Motor neuron (in vitro differentiated cells): ENCODE results near the gene CCDC9B. TPM values are rescaled to one million over a fixed set of nuclear protein-coding genes. Genes with fewer than 3 reads are reported as not detected.

Experiments used
- ATAC-seq, 8 experiments: fragments of 200-7000 bp; cut with Tn5 transposase; replicated peaks in 6 of 8; 2 replicates each; pipeline ENCODE4 v1.8.0; 2021; ENCODE audit warnings: mild to moderate bottlenecking in 8 of 8, moderate library complexity in 8 of 8
- H3K27ac ChIP-seq, 2 donors: fragments of 250-450 bp; sonication (Bioruptor Pico); 2 replicates each; pipeline ENCODE4 v1.9.0; 2021; ENCODE audit warnings: antibody characterized with exemption in 2 of 2, mild to moderate bottlenecking in 2 of 2, moderate library complexity in 1 of 2
- H3K4me1 ChIP-seq, 2 donors: fragments of 250-450 bp; sonication (Bioruptor Pico); replicated peaks in 1 of 2; 2 replicates each; pipeline ENCODE4 v1.6.1; 2021; ENCODE audit warnings: antibody characterized with exemption in 2 of 2, mild to moderate bottlenecking in 2 of 2, moderate library complexity in 1 of 2
- H3K4me3 ChIP-seq, 5 donors: fragments of 250-450 bp; sonication (Bioruptor Pico); 2 replicates each; pipeline ENCODE4 v1.9.0; 2021; ENCODE audit warnings: antibody characterized with exemption in 5 of 5, mild to moderate bottlenecking in 5 of 5, moderate library complexity in 4 of 5
- WGBS, 10 experiments: fragments of 450-650 bp; shearing (Covaris generic); methylation state at CpG; one replicate each; pipeline ENCODE4 v1.0.0; 2022; 5-methylcytosine and 5-hydroxymethylcytosine counted together
- in situ Hi-C, 9 experiments: fragments of 400-800 bp; cut with MboI; loops; one replicate each; pipeline ENCODE4 v1.15.0; 2021; ENCODE audit warnings: low sequenced_read_pairs in 9 of 9, low pct_unique_long_range_greater_than_20kb in 2 of 9; ENCODE audit not compliant: unreplicated experiment in 9 of 9
- total RNA-seq, 8 experiments: library from RNA; unstranded; fragments of 300-600 nt; gene quantifications; 2 replicates each; pipeline versions ENCODE4 v1.2.3 to v1.2.4, GENCODE V29; 2022

CCDC9B gene
- total RNA-seq, 8 experiments from 2014 or later = 0.50 to 32.6 (median 1.9) TPM

DNA sequence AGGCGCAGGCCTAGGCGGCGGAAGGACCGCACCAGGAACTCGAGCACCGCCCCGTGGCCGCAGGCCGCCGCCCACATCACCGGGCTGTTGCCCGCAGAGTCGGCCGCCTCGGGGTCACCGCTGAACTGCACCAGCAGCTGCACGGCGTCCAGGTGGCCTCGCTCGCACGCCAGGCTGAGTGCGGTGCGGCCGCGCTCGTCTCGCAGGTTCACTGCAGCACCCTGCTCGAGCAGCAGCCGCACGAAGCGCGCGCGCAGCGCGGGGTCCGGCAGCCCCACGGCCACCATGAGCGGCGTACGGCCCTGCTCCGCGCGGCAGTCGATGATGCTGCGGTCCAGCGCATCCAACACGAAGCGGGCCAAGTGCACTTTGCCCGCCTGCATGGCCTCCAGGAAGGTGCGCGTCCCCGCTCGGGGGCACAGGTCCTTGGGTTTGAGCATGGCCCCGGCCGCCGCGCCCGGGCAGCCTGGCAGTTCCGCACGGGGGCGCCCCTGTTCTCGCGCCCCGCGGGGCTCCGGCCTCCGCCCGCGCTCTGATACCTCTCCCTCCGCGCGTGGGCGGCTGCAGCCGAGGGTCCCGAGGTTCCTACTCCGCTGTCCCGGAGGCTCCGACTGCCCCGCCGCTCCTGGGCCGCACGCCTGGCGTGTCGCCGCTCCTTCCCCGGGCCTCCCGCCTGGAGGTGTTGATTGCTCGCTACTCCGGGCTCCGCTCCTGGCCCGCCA is 58.4 kb downstream of the CCDC9B start:
- in situ Hi-C loops = no loop called here
- H3K4me1 ChIP-seq = peaks cover 27 to 38% of the 10 kb centered on the region in 2 donors
- 0 to 50% (median 6%) methylated on average over 2 to 9 of the region's 92 CpGs; no CpG with 5 or more reads in 6 of the 10 experiments for WGBS, 10 experiments
- H3K27ac ChIP-seq = no peak overlapping the region
- ATAC-seq = peak; percentile 5 to 67 (median 54)
- H3K4me3 ChIP-seq = peak overlapping the region; percentile 13 to 34 (median 19)

DNA sequence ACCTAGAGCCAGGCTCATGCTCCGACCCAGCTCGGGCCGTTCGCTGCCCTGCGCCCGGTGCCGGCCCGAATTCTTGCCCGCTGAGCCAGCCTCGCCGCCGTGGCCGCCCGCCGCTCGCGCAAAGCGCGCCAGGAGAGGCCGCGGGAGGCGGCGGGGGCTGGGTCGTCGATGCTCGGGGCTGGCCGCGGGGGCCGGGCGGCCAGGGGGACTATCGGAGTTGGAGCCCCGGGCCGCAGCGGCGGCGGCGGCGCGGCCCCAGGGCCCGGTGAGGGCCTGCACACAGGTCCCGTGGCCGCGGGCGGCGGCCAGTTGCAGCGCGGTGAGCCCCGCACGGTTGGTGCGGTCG is 59.0 kb downstream of the CCDC9B start:
- peaks cover 26 to 38% of the 10 kb centered on the region in 2 donors for H3K4me1 ChIP-seq
- H3K27ac ChIP-seq = no peak overlapping the region
- peak overlapping the region; percentile 13 to 34 (median 19) for H3K4me3 ChIP-seq
- 14% methylated on average over 12 of the region's 51 CpGs; no CpG with 5 or more reads in 9 of the 10 experiments for WGBS, 10 experiments
- in situ Hi-C loops = no loop called here
- ATAC-seq = no peak

Other genes with a start within 250 kb of the CCDC9B start
- gene BMF, start 232.1 kb downstream of the CCDC9B start, total RNA-seq = 10 to 100 TPM in 4 of 8 experiments, 1 to 10 TPM in 4; 2.0 to 32.7 (median 10.7) TPM
- 10 to 100 TPM in 3 of 8 experiments, 1 to 10 TPM in 4, under 1 TPM in 1; 0.31 to 39.0 (median 3.7) TPM for gene BUB1B, start 179.9 kb downstream of the CCDC9B start, total RNA-seq
- 10 to 100 TPM in 1 of 8 experiments, 1 to 10 TPM in 5, under 1 TPM in 2; 0.56 to 13.1 (median 2.3) TPM for gene PAK6, start 101.9 kb downstream of the CCDC9B start, total RNA-seq
- gene ANKRD63, start 57.9 kb downstream of the CCDC9B start, total RNA-seq = under 1 TPM in 3 of 8 experiments, not detected in 5; 0.17 to 0.66 (median 0.27) TPM
- 1 to 10 TPM in 6 of 8 experiments, under 1 TPM in 2; 0.87 to 3.3 (median 1.6) TPM for gene PLCB2, start 33.0 kb downstream of the CCDC9B start, total RNA-seq
- 10 to 100 TPM in 6 of 8 experiments, 1 to 10 TPM in 2; 6.5 to 16.8 (median 13.4) TPM for gene INAFM2, start 17.2 kb downstream of the CCDC9B start, total RNA-seq
- gene PHGR1, start 10.1 kb upstream of the CCDC9B start, total RNA-seq = under 1 TPM in 1 of 8 experiments, not detected in 7; 0.81 TPM
- gene DISP2, start 17.3 kb upstream of the CCDC9B start, total RNA-seq = 1 to 10 TPM in 6 of 8 experiments, under 1 TPM in 2; 0.17 to 9.1 (median 5.3) TPM
- 10 to 100 TPM; 19.5 to 63.3 (median 29.3) TPM for gene KNSTRN, start 41.8 kb upstream of the CCDC9B start, total RNA-seq
- gene IVD, start 64.9 kb upstream of the CCDC9B start, total RNA-seq = 10 to 100 TPM; 20.3 to 93.9 (median 33.7) TPM
- 10 to 100 TPM; 10.4 to 24.9 (median 20.2) TPM for gene BAHD1, start 100.0 kb upstream of the CCDC9B start, total RNA-seq
- gene CHST14, start 130.0 kb upstream of the CCDC9B start, total RNA-seq = 10 to 100 TPM in 1 of 8 experiments, 1 to 10 TPM in 7; 2.1 to 12.0 (median 6.0) TPM
- 10 to 100 TPM; 13.9 to 34.6 (median 21.1) TPM for gene CCDC32, start 224.1 kb upstream of the CCDC9B start, total RNA-seq
- 10 to 100 TPM in 6 of 8 experiments, 1 to 10 TPM in 2; 8.5 to 12.6 (median 11.1) TPM for gene RPUSD2, start 228.4 kb upstream of the CCDC9B start, total RNA-seq